Measurements from ENCODE around the gene CAST. TPM values are rescaled to one million over a fixed set of nuclear protein-coding genes. Genes with fewer than 3 reads are reported as not detected.

Gene CAST
- total RNA-seq, 2 donors from 2014 or later: 33.5 to 36.2 TPM

- Histone ChIP-seq H3K4me3 (ENCODE audit: low read length) (no peak overlapping the region), H3K4me1 (ENCODE audit: control insufficient read depth, insufficient read depth, low read length) (no peaks in the 10 kb centered on the region), H3K27ac (ENCODE audit: low read depth, low read length) (no peak overlapping the region), H3K27me3 (ENCODE audit: control insufficient read depth, insufficient read depth, low read length, poor library complexity, severe bottlenecking) (no peaks in the 10 kb centered on the region), H3K9me3 (ENCODE audit: control insufficient read depth, low read length) (no peaks in the 10 kb centered on the region), H3K36me3 (ENCODE audit: control insufficient read depth, insufficient read depth, low read length) (no peaks in the 10 kb centered on the region), H3K9ac (ENCODE audit: extremely low read depth, low read length, poor library complexity, severe bottlenecking) (no peak overlapping the region)
- H3K4me1 Mint-ChIP-seq: no peaks in the 10 kb centered on the region
- no peak overlapping the region for H3K27ac Mint-ChIP-seq
- 93 to 96% methylated on average over 2 to 4 of the region's 4 CpGs for WGBS, 2 experiments (ENCODE audit: insufficient coverage in 1 of 2, insufficient read length in 1 of 2)
- no peak for TF ChIP-seq CTCF (conservative IDR thresholded peaks at IDR 0.05)
- no peaks in the 10 kb centered on the region for H3K9me3 Mint-ChIP-seq
- H3K27me3 Mint-ChIP-seq (ENCODE audit: insufficient read depth): no peaks in the 10 kb centered on the region
- no peak for DNase-seq
- no peaks in the 10 kb centered on the region for H3K36me3 Mint-ChIP-seq (ENCODE audit: low read depth)
- no peak overlapping the region for H3K4me3 Mint-ChIP-seq
Measured at GRCh38 chr5:96636594-96636993, 25.6 kb upstream of the CAST start.

GRCh38 chr5:96637196-96637595 is 25.0 kb upstream of the CAST start:
- WGBS, 2 experiments (ENCODE audit: insufficient coverage in 1 of 2, insufficient read length in 1 of 2): 86 to 100% methylated on average over 1 of the region's 1 CpG

GRCh38 chr5:96638561-96638960 is 23.6 kb upstream of the CAST start:
- no peak for TF ChIP-seq CTCF (conservative IDR thresholded peaks at IDR 0.05)
- Mint-ChIP-seq H3K27me3 (ENCODE audit: insufficient read depth) (no peaks in the 10 kb centered on the region), H3K4me3 (no peak overlapping the region), H3K36me3 (ENCODE audit: low read depth) (no peaks in the 10 kb centered on the region), H3K4me1 (peaks cover 2% of the 10 kb centered on the region), H3K9me3 (no peaks in the 10 kb centered on the region), H3K27ac (no peak overlapping the region)
- H3K4me1 ChIP-seq (ENCODE audit: control insufficient read depth, insufficient read depth, low read length): no peaks in the 10 kb centered on the region
- no peak overlapping the region for H3K4me3 ChIP-seq (ENCODE audit: low read length)
- H3K9ac ChIP-seq (ENCODE audit: extremely low read depth, low read length, poor library complexity, severe bottlenecking): no peak overlapping the region
- no peaks in the 10 kb centered on the region for H3K27me3 ChIP-seq (ENCODE audit: control insufficient read depth, insufficient read depth, low read length, poor library complexity, severe bottlenecking)
- H3K36me3 ChIP-seq (ENCODE audit: control insufficient read depth, insufficient read depth, low read length): no peaks in the 10 kb centered on the region
- H3K27ac ChIP-seq (ENCODE audit: low read depth, low read length): no peak overlapping the region
- WGBS, 2 experiments (ENCODE audit: insufficient coverage in 1 of 2, insufficient read length in 1 of 2): 85 to 88% methylated on average over 3 of the region's 3 CpGs
- no peaks in the 10 kb centered on the region for H3K9me3 ChIP-seq (ENCODE audit: control insufficient read depth, low read length)
- DNase-seq: no peak

More at GRCh38 chr5:96637196-96637595, 25.0 kb upstream of the CAST start:
- H3K27me3 ChIP-seq (ENCODE audit: control insufficient read depth, insufficient read depth, low read length, poor library complexity, severe bottlenecking): no peaks in the 10 kb centered on the region
- H3K4me3 Mint-ChIP-seq: no peak overlapping the region
- no peak for DNase-seq
- no peaks in the 10 kb centered on the region for H3K27me3 Mint-ChIP-seq (ENCODE audit: insufficient read depth)
- H3K27ac Mint-ChIP-seq: no peak overlapping the region
- H3K4me1 Mint-ChIP-seq: peaks cover 2% of the 10 kb centered on the region
- TF ChIP-seq CTCF (conservative IDR thresholded peaks at IDR 0.05): no peak
- no peaks in the 10 kb centered on the region for H3K4me1 ChIP-seq (ENCODE audit: control insufficient read depth, insufficient read depth, low read length)
- H3K9me3 Mint-ChIP-seq: no peaks in the 10 kb centered on the region
- H3K36me3 Mint-ChIP-seq (ENCODE audit: low read depth): no peaks in the 10 kb centered on the region
- no peak overlapping the region for H3K9ac ChIP-seq (ENCODE audit: extremely low read depth, low read length, poor library complexity, severe bottlenecking)
- H3K4me3 ChIP-seq (ENCODE audit: low read length): no peak overlapping the region
- no peak overlapping the region for H3K27ac ChIP-seq (ENCODE audit: low read depth, low read length)
- no peaks in the 10 kb centered on the region for H3K9me3 ChIP-seq (ENCODE audit: control insufficient read depth, low read length)
- no peaks in the 10 kb centered on the region for H3K36me3 ChIP-seq (ENCODE audit: control insufficient read depth, insufficient read depth, low read length)
